DND-41 (cell line): ENCODE results near the gene DCPS.

Experiments
- ATAC-seq: fragments of 200-7000 bp; cut with Tn5 transposase; 3 replicates; pipeline ENCODE4 v1.9.1; 2021; ENCODE audit warnings: low read depth; ENCODE audit not compliant: insufficient read depth
- DNase-seq: peaks from one replicate; pipeline ENCODE4 v3.0.0-alpha.2; 2020
- H2AFZ ChIP-seq: 2 replicates; pipeline ENCODE4 v1.6.0; 2012; ENCODE audit warnings: low read depth, low read length
- H3K27ac ChIP-seq: 2 replicates; pipeline ENCODE4 v1.5.1; 2012; ENCODE audit warnings: low read length, inconsistent platforms
- H3K27me3 ChIP-seq: fragments of 200-600 bp; sonication (generic); 2 replicates; pipeline ENCODE4 v1.6.0; 2012; ENCODE audit warnings: low read length, mild to moderate bottlenecking, inconsistent platforms; ENCODE audit not compliant: insufficient read depth, poor library complexity
- H3K36me3 ChIP-seq: 2 replicates; pipeline ENCODE4 v1.5.1; 2012; ENCODE audit warnings: low read length, inconsistent platforms; ENCODE audit not compliant: insufficient read depth
- H3K4me1 ChIP-seq: 2 replicates; pipeline ENCODE4 v1.5.1; 2012; ENCODE audit warnings: mild to moderate bottlenecking, low read length; ENCODE audit not compliant: insufficient read depth
- H3K4me2 ChIP-seq: 2 replicates; pipeline ENCODE4 v1.6.0; 2012; ENCODE audit warnings: mild to moderate bottlenecking, moderate library complexity, low read length, inconsistent platforms; ENCODE audit not compliant: insufficient read depth
- H3K4me3 ChIP-seq, 2 experiments: fragments of 200-600 bp in 1 of 2; shearing (Covaris generic) in 1 of 2; 2 replicates each; pipeline ENCODE4 v1.5.1; 2012 to 2016; ENCODE audit warnings: inconsistent platforms in 2 of 2, low read length in 2 of 2, mild to moderate bottlenecking in 2 of 2, low read depth in 1 of 2, moderate library complexity in 1 of 2
- H3K79me2 ChIP-seq: 2 replicates; pipeline ENCODE4 v1.6.0; 2012; ENCODE audit warnings: low read length, inconsistent platforms; ENCODE audit not compliant: insufficient read depth
- H3K9ac ChIP-seq: 2 replicates; pipeline ENCODE4 v1.6.0; 2012; ENCODE audit warnings: low read depth, mild to moderate bottlenecking, inconsistent platforms, low read length, moderate library complexity
- H3K9me3 ChIP-seq: 2 replicates; pipeline ENCODE4 v1.5.1; 2012; ENCODE audit warnings: low read length, moderate library complexity, mild to moderate bottlenecking, inconsistent platforms; ENCODE audit not compliant: insufficient read depth, severe bottlenecking
- H4K20me1 ChIP-seq: 2 replicates; pipeline ENCODE4 v1.6.0; 2012; ENCODE audit warnings: low read length; ENCODE audit not compliant: insufficient read depth
- CTCF ChIP-seq: IDR thresholded peaks from 2 replicates; pipeline ENCODE4 v1.5.1; 2012; ENCODE audit warnings: borderline replicate concordance, low read length, moderate library complexity, mild to moderate bottlenecking; ENCODE audit not compliant: poor library complexity, severe bottlenecking; ENCODE audit errors: extremely low read depth
- EZH2 ChIP-seq: IDR thresholded peaks from 3 replicates; pipeline ENCODE4 v1.6.1; 2012; ENCODE audit warnings: borderline replicate concordance, low read depth, mild to moderate bottlenecking, moderate library complexity, low read length, inconsistent platforms; ENCODE audit not compliant: severe bottlenecking

DCPS gene

GRCh38 chr11:126328444-126328843, 24.6 kb downstream of the DCPS start:
- Histone ChIP-seq H2AFZ (no peak overlapping the region), H3K27me3 (no peaks in the 10 kb centered on the region), H3K27ac (peak overlapping the region; percentile 23; the same call in 1 of the 2 replicates), H3K36me3 (peaks cover 19% of the 10 kb centered on the region), H3K4me2 (no peak overlapping the region), H3K4me1 (0 out of 2 replicates have a peak, but pooled peaks cover 2% of the 10 kb centered on the region), H3K9me3 (no peaks in the 10 kb centered on the region), H3K79me2 (no peaks in the 10 kb centered on the region), H3K9ac (no peak overlapping the region), H3K4me3 (no peak overlapping the region), H4K20me1 (peaks cover 2% of the 10 kb centered on the region; the same call in 1 of the 2 replicates)
- ATAC-seq (peak; percentile 50), DNase-seq (no peak)
- TF ChIP-seq EZH2 (no peak), CTCF (no peak)

DNA sequence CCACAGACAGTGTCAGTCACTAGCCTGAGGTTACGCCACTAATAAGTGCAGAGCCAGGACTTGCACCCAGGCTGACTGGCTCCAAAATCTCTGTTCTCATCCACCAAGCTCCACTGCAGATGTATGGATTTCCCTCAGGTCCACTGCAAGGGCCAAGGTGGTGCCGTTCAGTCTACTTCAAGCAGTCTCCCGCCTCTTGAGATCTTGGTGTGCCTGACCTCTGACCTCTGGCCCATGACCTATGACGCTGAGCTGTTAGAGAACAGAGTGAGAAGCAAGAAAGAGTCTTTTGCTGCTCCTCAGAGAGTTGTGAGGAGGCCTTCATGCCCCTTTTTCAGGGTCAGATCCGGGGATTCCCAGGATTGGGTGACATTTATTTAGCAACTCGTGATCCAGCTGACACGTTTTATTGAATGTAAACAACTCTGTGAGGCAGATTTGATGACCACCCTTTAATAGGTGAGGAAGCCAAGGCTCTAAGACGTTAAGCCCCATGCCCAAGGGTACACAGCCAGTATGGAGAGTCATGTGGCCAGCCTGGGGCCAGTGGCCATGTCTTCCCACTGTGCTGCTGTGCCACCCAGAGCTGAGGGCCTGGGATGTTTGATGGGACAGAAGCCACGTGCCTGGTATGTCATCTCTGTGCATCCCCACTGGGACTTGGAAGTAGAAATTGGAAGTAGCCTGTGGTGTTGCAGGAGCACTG, 25.2 kb downstream of the DCPS start:
- H3K79me2 ChIP-seq, result no peaks in the 10 kb centered on the region
- no peak overlapping the region for H3K4me2 ChIP-seq
- H3K4me1 ChIP-seq, result 0 out of 2 replicates have a peak, but pooled peaks cover 2% of the 10 kb centered on the region
- H3K4me3 ChIP-seq, result no peak overlapping the region
- TF ChIP-seq CTCF, result no peak
- TF ChIP-seq EZH2, result no peak
- H3K27me3 ChIP-seq, result no peaks in the 10 kb centered on the region
- H3K9me3 ChIP-seq, result no peaks in the 10 kb centered on the region
- H3K27ac ChIP-seq, result no peak overlapping the region; the same call in 1 of the 2 replicates
- ATAC-seq (no peak), DNase-seq (no peak)
- H2AFZ ChIP-seq, result no peak overlapping the region
- peaks cover 22% of the 10 kb centered on the region for H3K36me3 ChIP-seq
- H3K9ac ChIP-seq, result no peak overlapping the region
- H4K20me1 ChIP-seq, result peaks cover 2% of the 10 kb centered on the region; the same call in 1 of the 2 replicates

- ATAC-seq (no peak), DNase-seq (no peak)
- Histone ChIP-seq H3K9ac (no peak overlapping the region), H4K20me1 (peaks cover 2% of the 10 kb centered on the region; the same call in 1 of the 2 replicates), H3K4me2 (no peak overlapping the region), H3K9me3 (no peaks in the 10 kb centered on the region), H3K79me2 (no peaks in the 10 kb centered on the region), H3K36me3 (peaks cover 24% of the 10 kb centered on the region), H3K4me3 (no peak overlapping the region), H3K27ac (no peak overlapping the region), H3K27me3 (no peaks in the 10 kb centered on the region), H3K4me1 (0 out of 2 replicates have a peak, but pooled peaks cover 2% of the 10 kb centered on the region), H2AFZ (no peak overlapping the region)
- no peak for TF ChIP-seq EZH2
- no peak for TF ChIP-seq CTCF
Measured at GRCh38 chr11:126329644-126330211, 25.9 kb downstream of the DCPS start.
